ENCODE results near the gene DOCK8. TPM values are rescaled to one million over a fixed set of nuclear protein-coding genes. Genes with fewer than 3 reads are reported as not detected.

Gene DOCK8
- total RNA-seq, 1 experiment from 2014 or later: 7.5 TPM

- BruUV-seq (replicated peaks): no TSS peak
- H3K4me1 ChIP-seq (replicated peaks; ENCODE audit: insufficient read depth): peaks cover 15% of the 10 kb centered on the region
- H3K79me2 ChIP-seq (ENCODE audit: low read depth): no peaks in the 10 kb centered on the region
- no peaks in the 10 kb centered on the region for H3K27me3 ChIP-seq (ENCODE audit: insufficient read depth, low read depth)
- POLR2A ChIA-PET (ENCODE audit: unreplicated experiment): no interaction called here
- H3K9me3 ChIP-seq (ENCODE audit: insufficient read depth, low read depth): no peaks in the 10 kb centered on the region
- H3K4me2 ChIP-seq: no peak overlapping the region
- no peaks in the 10 kb centered on the region for H3K9me2 ChIP-seq (ENCODE audit: insufficient read depth)
- H4K20me1 ChIP-seq (ENCODE audit: insufficient read depth): no peaks in the 10 kb centered on the region
- TF ChIP-seq EZH2 (IDR thresholded peaks at IDR 0.05; ENCODE audit: low read depth): no peak
- no peak for TF ChIP-seq CTCF (conservative IDR thresholded peaks at IDR 0.05)
- no peak overlapping the region for H2AFZ ChIP-seq
- intact Hi-C loops (cut with micrococcal nuclease; ENCODE audit: unreplicated experiment): no loop called here
- DNase-seq: no peak
- H3K4me3 ChIP-seq: no peak overlapping the region
- no peaks in the 10 kb centered on the region for H3K36me3 ChIP-seq (ENCODE audit: low read depth)
- CTCF ChIA-PET: no interaction called here
- 0 out of 2 replicates have a peak, but pooled peaks cover 3% of the 10 kb centered on the region for H3F3A ChIP-seq (ENCODE audit: insufficient read depth, low read depth)
- H3K27ac ChIP-seq: no peak overlapping the region
Measured at GRCh38 chr9:462121-462520, 247.5 kb downstream of the DOCK8 start.

GRCh38 chr9:462606-463005, 247.9 kb downstream of the DOCK8 start:
- Histone ChIP-seq H3K79me2 (ENCODE audit: low read depth) (no peaks in the 10 kb centered on the region), H3K4me1 (replicated peaks; ENCODE audit: insufficient read depth) (peaks cover 13% of the 10 kb centered on the region), H3F3A (ENCODE audit: insufficient read depth, low read depth) (0 out of 2 replicates have a peak, but pooled peaks cover 3% of the 10 kb centered on the region), H3K36me3 (ENCODE audit: low read depth) (no peaks in the 10 kb centered on the region), H3K9me3 (ENCODE audit: insufficient read depth, low read depth) (no peaks in the 10 kb centered on the region), H2AFZ (no peak overlapping the region), H3K27ac (no peak overlapping the region), H4K20me1 (ENCODE audit: insufficient read depth) (no peaks in the 10 kb centered on the region), H3K4me3 (no peak overlapping the region), H3K4me2 (no peak overlapping the region), H3K27me3 (ENCODE audit: insufficient read depth, low read depth) (no peaks in the 10 kb centered on the region), H3K9me2 (ENCODE audit: insufficient read depth) (no peaks in the 10 kb centered on the region)
- intact Hi-C loops (cut with micrococcal nuclease; ENCODE audit: unreplicated experiment): no loop called here
- TF ChIP-seq CTCF (conservative IDR thresholded peaks at IDR 0.05): no peak
- no peak for DNase-seq
- BruUV-seq (replicated peaks): no TSS peak
- ChIA-PET POLR2A (ENCODE audit: unreplicated experiment) (no interaction called here), CTCF (no interaction called here)

GRCh38 chr9:463455-464171, 248.9 kb downstream of the DOCK8 start:
- Histone ChIP-seq H3K4me3 (no peak overlapping the region), H3K4me2 (no peak overlapping the region; the same call in none of the 2 replicates), H3K36me3 (ENCODE audit: low read depth) (no peaks in the 10 kb centered on the region), H3K9me3 (ENCODE audit: insufficient read depth, low read depth) (no peaks in the 10 kb centered on the region), H3K79me2 (ENCODE audit: low read depth) (no peaks in the 10 kb centered on the region), H2AFZ (no peak overlapping the region), H3K27ac (peak overlapping the region; percentile 56), H3F3A (ENCODE audit: insufficient read depth, low read depth) (peaks cover 8% of the 10 kb centered on the region; the same call in 1 of the 2 replicates), H3K9me2 (ENCODE audit: insufficient read depth) (no peaks in the 10 kb centered on the region), H3K4me1 (replicated peaks; ENCODE audit: insufficient read depth) (peaks cover 19% of the 10 kb centered on the region), H3K27me3 (ENCODE audit: insufficient read depth, low read depth) (no peaks in the 10 kb centered on the region), H4K20me1 (ENCODE audit: insufficient read depth) (no peaks in the 10 kb centered on the region)
- no TSS peak for BruUV-seq (replicated peaks)
- DNase-seq: peak; percentile 20 to 53
- no peak for TF ChIP-seq CTCF (conservative IDR thresholded peaks at IDR 0.05)
- no peak for TF ChIP-seq EZH2 (IDR thresholded peaks at IDR 0.05; ENCODE audit: low read depth)
- CTCF ChIA-PET: no interaction called here
- POLR2A ChIA-PET (ENCODE audit: unreplicated experiment): no interaction called here
- intact Hi-C loops (cut with micrococcal nuclease; ENCODE audit: unreplicated experiment): no loop called here

Measured in PC-9 (cell line).